KG1 (cell line): ENCODE results near the gene NBEAL2.
"Not testable (repeated sequence)": the region's sequence is repeated elsewhere in the genome, so short reads cannot be mapped to it uniquely, and the experiment has no call there.

Experiments
- DNase-seq: peaks from one replicate; lab custom pipeline; 2025; lab: John Stamatoyannopoulos, UW

NBEAL2 gene

GRCh38 chr3:46964038-46964590 lies 15.4 kb upstream of the NBEAL2 start:
- DNase-seq: not testable (repeated sequence)

- DNase-seq: no peak
Observed at GRCh38 chr3:46965151-46965550, 14.3 kb upstream of the NBEAL2 start.

- no peak for DNase-seq
Observed at GRCh38 chr3:46966811-46967210, 12.7 kb upstream of the NBEAL2 start.

GRCh38 chr3:46968783-46969428 lies 10.6 kb upstream of the NBEAL2 start:
- no peak for DNase-seq

GRCh38 chr3:46970391-46971091 lies 8.9 kb upstream of the NBEAL2 start:
- DNase-seq: no peak

- DNase-seq: no peak
Observed at GRCh38 chr3:46971151-46971550, 8.3 kb upstream of the NBEAL2 start.

- peak; percentile 22 for DNase-seq
Observed at GRCh38 chr3:46971742-46972141, 7.7 kb upstream of the NBEAL2 start.

- DNase-seq: no peak
Observed at GRCh38 chr3:46972396-46972795, 7.1 kb upstream of the NBEAL2 start.

GRCh38 chr3:46974421-46975171 lies 4.9 kb upstream of the NBEAL2 start:
- no peak for DNase-seq

- peak; percentile 90 for DNase-seq
Observed at GRCh38 chr3:46976326-46977190, 2.9 kb upstream of the NBEAL2 start, which contains the start of gene CCDC12. Gene CCDC12, minus strand, starts transcription at chr3:46976745. Its CDS starts 13 bp downstream, at chr3:46976732.

- DNase-seq: no peak
Observed at GRCh38 chr3:46977811-46978195, 1.7 kb upstream of the NBEAL2 start.

- DNase-seq: no peak
Observed at GRCh38 chr3:46978381-46978780, 1.1 kb upstream of the NBEAL2 start.

- DNase-seq: no peak
Observed at GRCh38 chr3:46979958-46980497, 562 bp downstream of the NBEAL2 start.

GRCh38 chr3:46981932-46982471 lies 2.5 kb downstream of the NBEAL2 start:
- no peak for DNase-seq

GRCh38 chr3:46982546-46982945 lies 3.1 kb downstream of the NBEAL2 start:
- no peak for DNase-seq

- no peak for DNase-seq
Observed at GRCh38 chr3:46984591-46985459, 5.4 kb downstream of the NBEAL2 start.

- DNase-seq: no peak
Observed at GRCh38 chr3:46985588-46985987, 6.1 kb downstream of the NBEAL2 start.

GRCh38 chr3:46986055-46986730 lies 6.7 kb downstream of the NBEAL2 start:
- DNase-seq: peak; percentile 12

GRCh38 chr3:46986782-46987310 lies 7.4 kb downstream of the NBEAL2 start:
- no peak for DNase-seq
